Endothelial cell of umbilical vein (primary cell): ENCODE results near the gene PHAF1. TPM values are rescaled to one million over a fixed set of nuclear protein-coding genes. Genes with fewer than 3 reads are reported as not detected.

ENCODE experiments used
- BruUV-seq: library from RNA; stranded (reverse); fragments of 400-500 nt; replicated peaks from 2 replicates; lab custom pipeline; 2021; lab: Mats Ljungman, UMichigan
- CTCF ChIA-PET: fragments of 300-600, 350-600 bp; sonication (Branson Sonifier 250); formaldehyde crosslinking; loops from one replicate; lab custom pipeline; 2021; ENCODE audit warnings: antibody characterized with exemption, inconsistent platforms; lab: Charles Lee
- POLR2A ChIA-PET: fragments of 300-600, 350-600 bp; sonication (Branson Sonifier 250); formaldehyde crosslinking; loops from one replicate; lab custom pipeline; 2021; ENCODE audit warnings: antibody characterized with exemption, inconsistent platforms; lab: Charles Lee
- DNase-seq: peaks from one replicate; pipeline ENCODE4 v3.0.0-alpha.2; 2011; ENCODE audit warnings: low read depth, low spot score
- FAIRE-seq: peaks from 2 replicates; lab custom pipeline; 2011; peaks lifted over from hg19 to GRCh38; lab: Jason Lieb, UNC
- H2AFZ ChIP-seq: 2 replicates; pipeline ENCODE4 v1.6.0; 2012; ENCODE audit warnings: low read depth, low read length, control low read depth, inconsistent platforms
- H3K27ac ChIP-seq: 2 replicates; pipeline ENCODE4 v1.5.1; 2011; ENCODE audit warnings: low read depth, mild to moderate bottlenecking, control low read depth, low read length, moderate library complexity; ENCODE audit not compliant: insufficient read depth
- H3K27me3 ChIP-seq, 2 experiments: 2 replicates each; pipeline versions ENCODE4 v1.6.0 to v1.6.1; 2011; ENCODE audit warnings: low read length in 2 of 2, mixed read lengths in 1 of 2; ENCODE audit not compliant: control insufficient read depth in 2 of 2, insufficient read depth in 2 of 2
- H3K36me3 ChIP-seq, 2 experiments: 2 replicates in 1 of 2; 3 replicates in 1 of 2; pipeline ENCODE4 v1.5.1; 2011; ENCODE audit warnings: low read length in 2 of 2, mild to moderate bottlenecking in 1 of 2, moderate library complexity in 1 of 2; ENCODE audit not compliant: control insufficient read depth in 2 of 2, insufficient read depth in 2 of 2; ENCODE audit errors: extremely low read depth in 1 of 2
- H3K4me1 ChIP-seq: 3 replicates; pipeline ENCODE4 v1.5.1; 2011; ENCODE audit warnings: mild to moderate bottlenecking, low read length; ENCODE audit not compliant: control insufficient read depth, insufficient read depth; ENCODE audit errors: extremely low read depth
- H3K4me2 ChIP-seq: 2 replicates; pipeline ENCODE4 v1.6.1; 2011; ENCODE audit warnings: low read length, control low read depth, mixed read lengths; ENCODE audit not compliant: insufficient read depth
- H3K4me3 ChIP-seq, 3 experiments: fragments of 200-600 bp in 1 of 3; sonication (generic), shearing (Covaris generic) in 1 of 3; replicated peaks in 1 of 3; 2 replicates each; pipeline ENCODE4 v1.5.1; 2011 to 2016; ENCODE audit warnings: control low read depth in 3 of 3, low read length in 3 of 3, mild to moderate bottlenecking in 2 of 3, inconsistent platforms in 1 of 3, low read depth in 1 of 3, moderate library complexity in 1 of 3; ENCODE audit not compliant: insufficient read depth in 1 of 3
- H3K79me2 ChIP-seq: 2 replicates; pipeline ENCODE4 v1.6.0; 2012; ENCODE audit warnings: low read length, inconsistent platforms; ENCODE audit not compliant: control insufficient read depth, insufficient read depth
- H3K9ac ChIP-seq: replicated peaks from 2 replicates; pipeline ENCODE3; 2011; ENCODE audit warnings: low read length, control low read depth; ENCODE audit not compliant: insufficient read depth; ENCODE audit errors: extremely low read depth
- H3K9me1 ChIP-seq: replicated peaks from 3 replicates; pipeline ENCODE4 v1.6.0; 2011; ENCODE audit warnings: mild to moderate bottlenecking, low read length; ENCODE audit not compliant: control insufficient read depth, insufficient read depth; ENCODE audit errors: extremely low read depth
- H3K9me3 ChIP-seq: replicated peaks from 2 replicates; pipeline ENCODE4 v1.5.1; 2012; ENCODE audit warnings: low read length, inconsistent platforms; ENCODE audit not compliant: control insufficient read depth, insufficient read depth
- H4K20me1 ChIP-seq: replicated peaks from 2 replicates; pipeline ENCODE3; 2011; ENCODE audit warnings: mild to moderate bottlenecking, low read length; ENCODE audit not compliant: control insufficient read depth, insufficient read depth; ENCODE audit errors: extremely low read depth
- EZH2 ChIP-seq: IDR thresholded peaks from 2 replicates; pipeline ENCODE4 v1.6.1; 2012; ENCODE audit warnings: borderline replicate concordance, low read depth, mild to moderate bottlenecking, moderate library complexity, low read length, inconsistent platforms; ENCODE audit not compliant: severe bottlenecking
- FOS ChIP-seq: IDR thresholded peaks from 2 replicates; pipeline ENCODE4 v1.6.1; 2011; ENCODE audit warnings: mild to moderate bottlenecking, low read length, moderate library complexity, borderline replicate concordance; ENCODE audit not compliant: insufficient read depth
- GATA2 ChIP-seq: IDR thresholded peaks from 2 replicates; pipeline ENCODE4 v1.7.0; 2011; ENCODE audit warnings: low read depth, mild to moderate bottlenecking, moderate library complexity, mixed read lengths, low read length; ENCODE audit not compliant: insufficient read length, insufficient read depth
- JUN ChIP-seq: IDR thresholded peaks from 2 replicates; pipeline ENCODE4 v1.6.1; 2011; ENCODE audit warnings: borderline replicate concordance, low read depth; ENCODE audit not compliant: insufficient read length, insufficient read depth
- MYC ChIP-seq: IDR thresholded peaks from one replicate; pipeline ENCODE4 v1.6.1; 2011; ENCODE audit warnings: mild to moderate bottlenecking, low read depth, low read length
- POLR2A ChIP-seq: IDR thresholded peaks from 2 replicates; pipeline ENCODE4 v1.6.1; 2012; ENCODE audit warnings: low read depth, mild to moderate bottlenecking, control low read depth, low read length
- POLR2AphosphoS5 ChIP-seq: IDR thresholded peaks from 2 replicates; pipeline ENCODE4 v1.6.1; 2012; ENCODE audit warnings: low read depth, mild to moderate bottlenecking, control low read depth, low read length, moderate library complexity; ENCODE audit not compliant: insufficient read depth
- dilution Hi-C: fragments of 300-500 bp; cut with MboI; formaldehyde crosslinking; loops from one replicate; pipeline ENCODE4 v1.15.0; 2019; ENCODE audit warnings: low sequenced_read_pairs; ENCODE audit not compliant: extremely low pct_ligation_motif_present
- intact Hi-C: fragments of 100-400 bp; cut with micrococcal nuclease; formaldehyde crosslinking; loops from one replicate; pipeline ENCODE4 v1.10.0; 2022
- polyA plus RNA-seq, 4 experiments: library from polyadenylated mRNA; depleted of rRNA in 3 of 4; stranded (reverse) in 3 of 4; unstranded in 1 of 4; fragments of >200 nt; gene quantifications; 2 replicates each; pipeline versions ENCODE4 v1.2.1 to v1.2.3, GENCODE V29; 2011 to 2012; ENCODE audit warnings: missing spikeins in 1 of 4
- total RNA-seq: library from RNA; stranded (reverse); gene quantifications from 2 replicates; pipeline ENCODE4 v1.2.3, GENCODE V29; 2021
- TF ChIP-seq, protein P1 (sequence below): IDR thresholded peaks from 2 replicates; pipeline ENCODE4 v1.6.1; 2011; ENCODE audit not compliant: insufficient read depth, insufficient read length
- TF ChIP-seq, protein P2 (sequence below), 2 donors: IDR thresholded peaks; 1 replicate in 1 of 2; 2 replicates in 1 of 2; pipeline ENCODE4 v1.5.1; 2011; ENCODE audit warnings: low read length in 2 of 2, mild to moderate bottlenecking in 2 of 2, moderate library complexity in 2 of 2, control low read depth in 1 of 2, inconsistent platforms in 1 of 2, low read depth in 1 of 2; ENCODE audit not compliant: insufficient read depth in 1 of 2; ENCODE audit errors: extremely low read depth in 1 of 2

PHAF1 gene
- total and polyA plus RNA-seq, 2 donors (not counting 3 experiments of a cell fraction or from before 2014, with no cell fraction given) = 18.5 to 21.9 TPM

GRCh38 chr16:67176662-67177061, 66.9 kb downstream of the PHAF1 start:
- Histone ChIP-seq H3K4me1 (peaks cover 23% of the 10 kb centered on the region), H3K9ac (no peak overlapping the region), H3K79me2 (no peaks in the 10 kb centered on the region), H4K20me1 (no peaks in the 10 kb centered on the region), H3K27ac (no peak overlapping the region), H3K9me1 (no peaks in the 10 kb centered on the region), H2AFZ (no peak overlapping the region), H3K27me3 (no peaks in the 10 kb centered on the region), H3K4me3 (no peak overlapping the region), H3K4me2 (no peak overlapping the region), H3K9me3 (no peaks in the 10 kb centered on the region), H3K36me3 (no peaks in the 10 kb centered on the region)
- FAIRE-seq (no peak), DNase-seq (no peak)
- intact Hi-C loops (no loop called here), dilution Hi-C loops (no loop called here)
- CTCF ChIA-PET = interaction anchor here (1.0 to 1.9 kb wide), 4 partner anchors 9 to 223 kb away, joined by 3 to 9 read pairs (median 4); no protein-coding TSS in a partner anchor
- POLR2A ChIA-PET = no interaction called here
- no TSS peak for BruUV-seq
- TF ChIP-seq, protein P1, sequence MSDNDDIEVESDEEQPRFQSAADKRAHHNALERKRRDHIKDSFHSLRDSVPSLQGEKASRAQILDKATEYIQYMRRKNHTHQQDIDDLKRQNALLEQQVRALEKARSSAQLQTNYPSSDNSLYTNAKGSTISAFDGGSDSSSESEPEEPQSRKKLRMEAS = no peak
- TF ChIP-seq POLR2A (no peak), JUN (no peak), EZH2 (no peak), FOS (no peak), POLR2AphosphoS5 (no peak), MYC (no peak), GATA2 (no peak)
- TF ChIP-seq, protein P2, sequence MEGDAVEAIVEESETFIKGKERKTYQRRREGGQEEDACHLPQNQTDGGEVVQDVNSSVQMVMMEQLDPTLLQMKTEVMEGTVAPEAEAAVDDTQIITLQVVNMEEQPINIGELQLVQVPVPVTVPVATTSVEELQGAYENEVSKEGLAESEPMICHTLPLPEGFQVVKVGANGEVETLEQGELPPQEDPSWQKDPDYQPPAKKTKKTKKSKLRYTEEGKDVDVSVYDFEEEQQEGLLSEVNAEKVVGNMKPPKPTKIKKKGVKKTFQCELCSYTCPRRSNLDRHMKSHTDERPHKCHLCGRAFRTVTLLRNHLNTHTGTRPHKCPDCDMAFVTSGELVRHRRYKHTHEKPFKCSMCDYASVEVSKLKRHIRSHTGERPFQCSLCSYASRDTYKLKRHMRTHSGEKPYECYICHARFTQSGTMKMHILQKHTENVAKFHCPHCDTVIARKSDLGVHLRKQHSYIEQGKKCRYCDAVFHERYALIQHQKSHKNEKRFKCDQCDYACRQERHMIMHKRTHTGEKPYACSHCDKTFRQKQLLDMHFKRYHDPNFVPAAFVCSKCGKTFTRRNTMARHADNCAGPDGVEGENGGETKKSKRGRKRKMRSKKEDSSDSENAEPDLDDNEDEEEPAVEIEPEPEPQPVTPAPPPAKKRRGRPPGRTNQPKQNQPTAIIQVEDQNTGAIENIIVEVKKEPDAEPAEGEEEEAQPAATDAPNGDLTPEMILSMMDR (IDR thresholded peaks at IDR 0.05; ENCODE audit: extremely low read depth in 1 of 2, insufficient read depth in 1 of 2, low read depth in 1 of 2, low read length in 2 of 2) = no peak
